ENCODE measurements around the gene TEKT1.

DNA sequence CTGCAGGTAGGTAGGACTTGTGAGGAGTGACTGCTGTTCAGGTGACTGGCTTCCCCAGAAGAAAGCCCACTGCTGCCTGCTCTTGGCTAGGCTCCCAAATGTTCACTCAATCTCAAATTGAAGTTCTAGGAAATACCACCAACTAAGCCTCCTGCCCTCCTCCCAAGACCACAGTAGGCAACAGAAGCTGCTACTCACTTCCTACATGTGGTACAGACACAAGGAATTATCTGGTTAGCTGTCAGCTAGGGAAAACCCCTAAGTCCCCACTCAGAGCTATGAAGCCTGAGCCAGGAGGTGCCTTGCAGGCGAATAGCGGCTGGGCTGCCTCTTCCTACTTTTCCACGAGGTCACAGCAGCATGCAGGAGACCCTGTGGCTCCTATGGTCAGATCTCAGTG lies 50.6 kb downstream of the TEKT1 start:
- TF ChIP-seq, protein P1, sequence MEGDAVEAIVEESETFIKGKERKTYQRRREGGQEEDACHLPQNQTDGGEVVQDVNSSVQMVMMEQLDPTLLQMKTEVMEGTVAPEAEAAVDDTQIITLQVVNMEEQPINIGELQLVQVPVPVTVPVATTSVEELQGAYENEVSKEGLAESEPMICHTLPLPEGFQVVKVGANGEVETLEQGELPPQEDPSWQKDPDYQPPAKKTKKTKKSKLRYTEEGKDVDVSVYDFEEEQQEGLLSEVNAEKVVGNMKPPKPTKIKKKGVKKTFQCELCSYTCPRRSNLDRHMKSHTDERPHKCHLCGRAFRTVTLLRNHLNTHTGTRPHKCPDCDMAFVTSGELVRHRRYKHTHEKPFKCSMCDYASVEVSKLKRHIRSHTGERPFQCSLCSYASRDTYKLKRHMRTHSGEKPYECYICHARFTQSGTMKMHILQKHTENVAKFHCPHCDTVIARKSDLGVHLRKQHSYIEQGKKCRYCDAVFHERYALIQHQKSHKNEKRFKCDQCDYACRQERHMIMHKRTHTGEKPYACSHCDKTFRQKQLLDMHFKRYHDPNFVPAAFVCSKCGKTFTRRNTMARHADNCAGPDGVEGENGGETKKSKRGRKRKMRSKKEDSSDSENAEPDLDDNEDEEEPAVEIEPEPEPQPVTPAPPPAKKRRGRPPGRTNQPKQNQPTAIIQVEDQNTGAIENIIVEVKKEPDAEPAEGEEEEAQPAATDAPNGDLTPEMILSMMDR (IDR thresholded peaks at IDR 0.05), result no peak
- TF ChIP-seq POLR2A (IDR thresholded peaks at IDR 0.05), result no peak
